ENCODE results near the gene INSM2. TPM values are rescaled to one million over a fixed set of nuclear protein-coding genes. Genes with fewer than 3 reads are reported as not detected.

The INSM2 gene
- total RNA-seq, 1 donor from 2014 or later = not detected

DNA sequence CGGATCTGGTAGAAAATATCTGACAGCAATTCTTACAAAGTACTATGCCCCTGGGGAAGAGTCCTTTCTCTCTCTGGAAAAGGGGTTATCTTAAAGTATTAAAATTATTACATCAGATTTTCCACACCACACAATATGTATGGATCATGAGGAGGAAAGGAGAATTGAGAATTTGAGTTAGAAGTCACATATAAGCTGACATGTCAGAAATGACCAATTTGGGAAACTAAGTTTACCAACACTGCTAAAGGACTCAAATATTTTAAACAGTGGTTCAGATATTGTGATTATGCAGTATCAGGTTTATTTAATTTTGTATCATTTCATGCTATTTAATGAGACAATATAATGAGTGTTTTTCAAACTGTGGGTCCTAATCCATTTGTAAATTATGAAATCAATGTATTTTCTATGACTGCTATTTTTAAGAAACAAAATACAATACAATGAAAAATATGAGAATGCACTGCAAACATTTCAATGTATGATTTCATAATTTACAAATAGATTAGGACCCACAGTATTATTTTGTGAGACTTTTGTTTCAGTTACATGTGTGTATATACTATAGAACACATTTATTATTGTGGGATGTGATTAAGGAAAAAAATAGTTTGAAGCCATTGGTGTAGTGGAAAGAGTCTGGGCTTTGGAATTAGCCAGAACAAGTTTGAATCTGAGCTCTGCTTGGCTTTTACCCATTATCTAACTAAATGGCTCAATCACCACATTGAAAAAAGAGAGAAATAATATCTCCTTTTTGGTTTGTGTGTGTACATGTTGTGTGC is 1.8 kb upstream of the INSM2 start:
- Histone ChIP-seq H3K27me3 (ENCODE audit: insufficient read depth, low read length) (peaks cover 49% of the 10 kb centered on the region), H3K27ac (ENCODE audit: low read depth, low read length) (no peak overlapping the region), H4K20me1 (ENCODE audit: insufficient read depth, low read length) (no peaks in the 10 kb centered on the region), H3K9me3 (ENCODE audit: insufficient read depth, low read depth, low read length) (no peaks in the 10 kb centered on the region), H3K4me1 (ENCODE audit: insufficient read depth, low read length) (peaks cover 18% of the 10 kb centered on the region), H3K79me2 (ENCODE audit: insufficient read depth, low read length) (no peaks in the 10 kb centered on the region), H3K36me3 (ENCODE audit: insufficient read depth, low read length) (no peaks in the 10 kb centered on the region), H3K9ac (ENCODE audit: low read length) (no peak overlapping the region), H3K4me3 (ENCODE audit: insufficient read depth, low read depth, low read length) (no peak overlapping the region), H3K4me2 (ENCODE audit: low read length) (no peak overlapping the region), H2AFZ (ENCODE audit: low read depth, low read length) (no peak overlapping the region)
- DNase-seq (ENCODE audit: low read depth) (no peak), FAIRE-seq (no peak)
- TF ChIP-seq, protein P1, sequence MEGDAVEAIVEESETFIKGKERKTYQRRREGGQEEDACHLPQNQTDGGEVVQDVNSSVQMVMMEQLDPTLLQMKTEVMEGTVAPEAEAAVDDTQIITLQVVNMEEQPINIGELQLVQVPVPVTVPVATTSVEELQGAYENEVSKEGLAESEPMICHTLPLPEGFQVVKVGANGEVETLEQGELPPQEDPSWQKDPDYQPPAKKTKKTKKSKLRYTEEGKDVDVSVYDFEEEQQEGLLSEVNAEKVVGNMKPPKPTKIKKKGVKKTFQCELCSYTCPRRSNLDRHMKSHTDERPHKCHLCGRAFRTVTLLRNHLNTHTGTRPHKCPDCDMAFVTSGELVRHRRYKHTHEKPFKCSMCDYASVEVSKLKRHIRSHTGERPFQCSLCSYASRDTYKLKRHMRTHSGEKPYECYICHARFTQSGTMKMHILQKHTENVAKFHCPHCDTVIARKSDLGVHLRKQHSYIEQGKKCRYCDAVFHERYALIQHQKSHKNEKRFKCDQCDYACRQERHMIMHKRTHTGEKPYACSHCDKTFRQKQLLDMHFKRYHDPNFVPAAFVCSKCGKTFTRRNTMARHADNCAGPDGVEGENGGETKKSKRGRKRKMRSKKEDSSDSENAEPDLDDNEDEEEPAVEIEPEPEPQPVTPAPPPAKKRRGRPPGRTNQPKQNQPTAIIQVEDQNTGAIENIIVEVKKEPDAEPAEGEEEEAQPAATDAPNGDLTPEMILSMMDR (IDR thresholded peaks at IDR 0.05; ENCODE audit: insufficient read depth, low read depth, low read length) = no peak
- TF ChIP-seq EZH2 (IDR thresholded peaks at IDR 0.05; ENCODE audit: insufficient read depth, low read length) = no peak
- no peak overlapping the region for H3K4me3 Mint-ChIP-seq (ENCODE audit: unreplicated experiment)
- H3K27ac Mint-ChIP-seq (ENCODE audit: unreplicated experiment) = no peak overlapping the region
- H3K36me3 Mint-ChIP-seq (ENCODE audit: low read depth, unreplicated experiment) = no peaks in the 10 kb centered on the region
- H3K9me3 Mint-ChIP-seq (ENCODE audit: unreplicated experiment) = no peaks in the 10 kb centered on the region
- peaks cover 2% of the 10 kb centered on the region for H3K4me1 Mint-ChIP-seq (ENCODE audit: low read depth, unreplicated experiment)
- peaks cover 54% of the 10 kb centered on the region for H3K27me3 Mint-ChIP-seq (ENCODE audit: low read depth, unreplicated experiment)

DNA sequence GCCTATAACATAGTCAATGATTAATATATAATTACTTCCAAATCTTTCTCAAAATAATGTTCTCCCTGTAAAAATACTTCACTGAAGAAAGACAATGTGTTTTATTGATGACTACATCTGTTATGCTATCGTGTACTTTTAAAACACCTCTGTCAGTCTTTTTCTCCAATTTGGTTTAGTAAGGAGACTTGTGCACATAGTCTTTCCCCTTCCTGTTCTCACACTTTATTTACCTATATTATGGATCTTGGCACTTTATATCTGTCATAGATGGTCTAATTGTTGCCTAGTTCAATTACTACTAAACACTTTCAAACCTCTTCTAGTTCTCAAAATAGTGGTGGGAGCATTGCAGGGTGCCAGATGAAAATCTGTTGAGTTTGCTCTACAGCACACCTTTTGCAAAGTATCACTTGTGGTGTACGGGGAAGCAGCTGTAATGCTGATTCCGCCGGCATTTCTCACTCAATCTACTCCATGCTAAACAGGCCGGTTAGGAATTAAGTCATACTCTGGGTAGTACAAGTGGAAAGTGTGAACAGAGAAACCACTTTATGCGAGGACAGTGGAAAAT is 1.1 kb upstream of the INSM2 start:
- no peaks in the 10 kb centered on the region for H4K20me1 ChIP-seq (ENCODE audit: insufficient read depth, low read length)
- H3K27ac Mint-ChIP-seq (ENCODE audit: unreplicated experiment) = no peak overlapping the region
- H3K4me1 ChIP-seq (ENCODE audit: insufficient read depth, low read length) = peaks cover 18% of the 10 kb centered on the region
- no peaks in the 10 kb centered on the region for H3K9me3 ChIP-seq (ENCODE audit: insufficient read depth, low read depth, low read length)
- peak overlapping the region; percentile 58 for H3K4me3 Mint-ChIP-seq (ENCODE audit: unreplicated experiment)
- H3K9me3 Mint-ChIP-seq (ENCODE audit: unreplicated experiment) = no peaks in the 10 kb centered on the region
- FAIRE-seq (no peak), DNase-seq (ENCODE audit: low read depth) (no peak)
- peak overlapping the region; percentile 54 for H3K4me3 ChIP-seq (ENCODE audit: insufficient read depth, low read depth, low read length)
- H3K36me3 Mint-ChIP-seq (ENCODE audit: low read depth, unreplicated experiment) = no peaks in the 10 kb centered on the region
- no peaks in the 10 kb centered on the region for H3K36me3 ChIP-seq (ENCODE audit: insufficient read depth, low read length)
- H3K27me3 ChIP-seq (ENCODE audit: insufficient read depth, low read length) = peaks cover 49% of the 10 kb centered on the region
- TF ChIP-seq, protein P1 (IDR thresholded peaks at IDR 0.05; ENCODE audit: insufficient read depth, low read depth, low read length) = no peak
- peak; percentile 88 for TF ChIP-seq EZH2 (IDR thresholded peaks at IDR 0.05; ENCODE audit: insufficient read depth, low read length)
- no peak overlapping the region for H3K27ac ChIP-seq (ENCODE audit: low read depth, low read length)
- H3K4me1 Mint-ChIP-seq (ENCODE audit: low read depth, unreplicated experiment) = peaks cover 2% of the 10 kb centered on the region
- no peak overlapping the region for H3K9ac ChIP-seq (ENCODE audit: low read length)
- peaks cover 54% of the 10 kb centered on the region for H3K27me3 Mint-ChIP-seq (ENCODE audit: low read depth, unreplicated experiment)
- peak overlapping the region; percentile 91 for H3K4me2 ChIP-seq (ENCODE audit: low read length)
- H3K79me2 ChIP-seq (ENCODE audit: insufficient read depth, low read length) = no peaks in the 10 kb centered on the region
- peak overlapping the region; percentile 93 for H2AFZ ChIP-seq (ENCODE audit: low read depth, low read length)
